Measurements from ENCODE around the gene MYO18B.
"Not testable (repeated sequence)": the region's sequence is repeated elsewhere in the genome, so short reads cannot be mapped to it uniquely, and the experiment has no call there.

Gene MYO18B

GRCh38 chr22:25979968-25980367, 238.0 kb downstream of the MYO18B start:
- Histone ChIP-seq H3K36me3 (ENCODE audit: control insufficient read depth in 5 of 5, insufficient read depth in 5 of 5, low read length in 5 of 5) (no peaks in the 10 kb centered on the region), H3K9me3 (ENCODE audit: control insufficient read depth in 5 of 5, low read length in 5 of 5) (peaks cover 0 to 9% (median 4%) of the 10 kb centered on the region in 5 donors), H3K27ac (ENCODE audit: low read depth, low read length) (no peak overlapping the region), H3K4me3 (ENCODE audit: low read depth in 1 of 5, low read length in 5 of 5) (no peak overlapping the region), H3K27me3 (ENCODE audit: control insufficient read depth in 5 of 5, insufficient read depth in 4 of 5, low read length in 5 of 5) (peaks cover 0 to 5% (median 2%) of the 10 kb centered on the region in 5 donors), H3K4me1 (ENCODE audit: control insufficient read depth in 5 of 5, insufficient read depth in 5 of 5, low read length in 5 of 5) (no peaks in the 10 kb centered on the region), H3K9ac (ENCODE audit: low read length in 5 of 5) (no peak overlapping the region)

- not testable (repeated sequence) for H3K27ac ChIP-seq (ENCODE audit: low read depth, low read length); H3K36me3 ChIP-seq (ENCODE audit: control insufficient read depth in 5 of 5, insufficient read depth in 5 of 5, low read length in 5 of 5); H3K9me3 ChIP-seq (ENCODE audit: control insufficient read depth in 5 of 5, low read length in 5 of 5); H3K4me1 ChIP-seq (ENCODE audit: control insufficient read depth in 5 of 5, insufficient read depth in 5 of 5, low read length in 5 of 5); H3K4me3 ChIP-seq (ENCODE audit: low read depth in 1 of 5, low read length in 5 of 5); H3K9ac ChIP-seq (ENCODE audit: low read length in 5 of 5)
- H3K27me3 ChIP-seq (ENCODE audit: control insufficient read depth in 5 of 5, insufficient read depth in 4 of 5, low read length in 5 of 5) = peaks cover 0 to 13% (median 0%) of the 10 kb centered on the region in 5 donors
These were observed 242.9 kb downstream of the MYO18B start for GRCh38 chr22:25984911-25985310.

GRCh38 chr22:25987948-25988347, 246.0 kb downstream of the MYO18B start:
- H3K27me3 ChIP-seq (ENCODE audit: control insufficient read depth in 5 of 5, insufficient read depth in 4 of 5, low read length in 5 of 5) = peaks cover 0 to 8% (median 0%) of the 10 kb centered on the region in 5 donors
- H3K4me1 ChIP-seq (ENCODE audit: control insufficient read depth in 5 of 5, insufficient read depth in 5 of 5, low read length in 5 of 5) = no peaks in the 10 kb centered on the region
- H3K9ac ChIP-seq (ENCODE audit: low read length in 5 of 5) = no peak overlapping the region
- H3K9me3 ChIP-seq (ENCODE audit: control insufficient read depth in 5 of 5, low read length in 5 of 5) = peaks cover 0 to under 1% (median 0%) of the 10 kb centered on the region in 5 donors
- no peak overlapping the region for H3K27ac ChIP-seq (ENCODE audit: low read depth, low read length)
- no peak overlapping the region for H3K4me3 ChIP-seq (ENCODE audit: low read depth in 1 of 5, low read length in 5 of 5)
- no peaks in the 10 kb centered on the region for H3K36me3 ChIP-seq (ENCODE audit: control insufficient read depth in 5 of 5, insufficient read depth in 5 of 5, low read length in 5 of 5)

- peaks cover 0 to 8% (median 3%) of the 10 kb centered on the region in 5 donors for H3K27me3 ChIP-seq (ENCODE audit: control insufficient read depth in 5 of 5, insufficient read depth in 4 of 5, low read length in 5 of 5)
- no peak overlapping the region for H3K27ac ChIP-seq (ENCODE audit: low read depth, low read length)
- no peaks in the 10 kb centered on the region for H3K36me3 ChIP-seq (ENCODE audit: control insufficient read depth in 5 of 5, insufficient read depth in 5 of 5, low read length in 5 of 5)
- no peak overlapping the region for H3K4me3 ChIP-seq (ENCODE audit: low read depth in 1 of 5, low read length in 5 of 5)
- no peak overlapping the region for H3K9ac ChIP-seq (ENCODE audit: low read length in 5 of 5)
- no peaks in the 10 kb centered on the region for H3K4me1 ChIP-seq (ENCODE audit: control insufficient read depth in 5 of 5, insufficient read depth in 5 of 5, low read length in 5 of 5)
- H3K9me3 ChIP-seq (ENCODE audit: control insufficient read depth in 5 of 5, low read length in 5 of 5) = no peaks in the 10 kb centered on the region
These were observed 249.0 kb downstream of the MYO18B start for GRCh38 chr22:25990940-25991339.

- H3K4me1 ChIP-seq (ENCODE audit: control insufficient read depth in 5 of 5, insufficient read depth in 5 of 5, low read length in 5 of 5) = no peaks in the 10 kb centered on the region
- H3K27me3 ChIP-seq (ENCODE audit: control insufficient read depth in 5 of 5, insufficient read depth in 4 of 5, low read length in 5 of 5) = peaks cover 0 to 8% (median 3%) of the 10 kb centered on the region in 5 donors
- H3K27ac ChIP-seq (ENCODE audit: low read depth, low read length) = no peak overlapping the region
- H3K9me3 ChIP-seq (ENCODE audit: control insufficient read depth in 5 of 5, low read length in 5 of 5) = no peaks in the 10 kb centered on the region
- H3K36me3 ChIP-seq (ENCODE audit: control insufficient read depth in 5 of 5, insufficient read depth in 5 of 5, low read length in 5 of 5) = no peaks in the 10 kb centered on the region
- H3K9ac ChIP-seq (ENCODE audit: low read length in 5 of 5) = no peak overlapping the region
- no peak overlapping the region for H3K4me3 ChIP-seq (ENCODE audit: low read depth in 1 of 5, low read length in 5 of 5)
These were observed 250.3 kb downstream of the MYO18B start for GRCh38 chr22:25992331-25992730.

GRCh38 chr22:25996669-25997068, 254.7 kb downstream of the MYO18B start:
- no peaks in the 10 kb centered on the region for H3K9me3 ChIP-seq (ENCODE audit: control insufficient read depth in 5 of 5, low read length in 5 of 5)
- H3K4me3 ChIP-seq (ENCODE audit: low read depth in 1 of 5, low read length in 5 of 5) = no peak overlapping the region
- H3K27ac ChIP-seq (ENCODE audit: low read depth, low read length) = no peak overlapping the region
- H3K27me3 ChIP-seq (ENCODE audit: control insufficient read depth in 5 of 5, insufficient read depth in 4 of 5, low read length in 5 of 5) = peaks cover 0 to 6% (median 0%) of the 10 kb centered on the region in 5 donors
- H3K36me3 ChIP-seq (ENCODE audit: control insufficient read depth in 5 of 5, insufficient read depth in 5 of 5, low read length in 5 of 5) = no peaks in the 10 kb centered on the region
- H3K4me1 ChIP-seq (ENCODE audit: control insufficient read depth in 5 of 5, insufficient read depth in 5 of 5, low read length in 5 of 5) = no peaks in the 10 kb centered on the region
- H3K9ac ChIP-seq (ENCODE audit: low read length in 5 of 5) = no peak overlapping the region

- Histone ChIP-seq H3K36me3 (ENCODE audit: control insufficient read depth in 5 of 5, insufficient read depth in 5 of 5, low read length in 5 of 5) (no peaks in the 10 kb centered on the region), H3K27ac (ENCODE audit: low read depth, low read length) (no peak overlapping the region), H3K9ac (ENCODE audit: low read length in 5 of 5) (no peak overlapping the region), H3K9me3 (ENCODE audit: control insufficient read depth in 5 of 5, low read length in 5 of 5) (peaks cover 0 to 2% (median 0%) of the 10 kb centered on the region in 5 donors), H3K27me3 (ENCODE audit: control insufficient read depth in 5 of 5, insufficient read depth in 4 of 5, low read length in 5 of 5) (peaks cover 0 to 6% (median 0%) of the 10 kb centered on the region in 5 donors), H3K4me3 (ENCODE audit: low read depth in 1 of 5, low read length in 5 of 5) (no peak overlapping the region), H3K4me1 (ENCODE audit: control insufficient read depth in 5 of 5, insufficient read depth in 5 of 5, low read length in 5 of 5) (no peaks in the 10 kb centered on the region)
These were observed 256.1 kb downstream of the MYO18B start for GRCh38 chr22:25997886-25998775.

- Histone ChIP-seq H3K36me3 (ENCODE audit: control insufficient read depth in 5 of 5, insufficient read depth in 5 of 5, low read length in 5 of 5) (no peaks in the 10 kb centered on the region), H3K9me3 (ENCODE audit: control insufficient read depth in 5 of 5, low read length in 5 of 5) (peaks cover 0 to 12% (median 7%) of the 10 kb centered on the region in 5 donors), H3K4me3 (ENCODE audit: low read depth in 1 of 5, low read length in 5 of 5) (no peak overlapping the region), H3K27ac (ENCODE audit: low read depth, low read length) (no peak overlapping the region), H3K4me1 (ENCODE audit: control insufficient read depth in 5 of 5, insufficient read depth in 5 of 5, low read length in 5 of 5) (no peaks in the 10 kb centered on the region), H3K27me3 (ENCODE audit: control insufficient read depth in 5 of 5, insufficient read depth in 4 of 5, low read length in 5 of 5) (peaks cover 0 to 3% (median 2%) of the 10 kb centered on the region in 5 donors), H3K9ac (ENCODE audit: low read length in 5 of 5) (no peak overlapping the region)
These were observed 260.5 kb downstream of the MYO18B start for GRCh38 chr22:26002456-26002855.

- Histone ChIP-seq H3K27ac (ENCODE audit: low read depth, low read length) (no peak overlapping the region), H3K27me3 (ENCODE audit: control insufficient read depth in 5 of 5, insufficient read depth in 4 of 5, low read length in 5 of 5) (peaks cover 0 to 9% (median 6%) of the 10 kb centered on the region in 5 donors), H3K4me1 (ENCODE audit: control insufficient read depth in 5 of 5, insufficient read depth in 5 of 5, low read length in 5 of 5) (no peaks in the 10 kb centered on the region), H3K9me3 (ENCODE audit: control insufficient read depth in 5 of 5, low read length in 5 of 5) (peaks cover 0 to 12% (median 7%) of the 10 kb centered on the region in 5 donors), H3K9ac (ENCODE audit: low read length in 5 of 5) (no peak overlapping the region), H3K4me3 (ENCODE audit: low read depth in 1 of 5, low read length in 5 of 5) (no peak overlapping the region), H3K36me3 (ENCODE audit: control insufficient read depth in 5 of 5, insufficient read depth in 5 of 5, low read length in 5 of 5) (no peaks in the 10 kb centered on the region)
These were observed 262.5 kb downstream of the MYO18B start for GRCh38 chr22:26004477-26004876.

- Histone ChIP-seq H3K4me1 (ENCODE audit: control insufficient read depth in 5 of 5, insufficient read depth in 5 of 5, low read length in 5 of 5) (no peaks in the 10 kb centered on the region), H3K27ac (ENCODE audit: low read depth, low read length) (no peak overlapping the region), H3K36me3 (ENCODE audit: control insufficient read depth in 5 of 5, insufficient read depth in 5 of 5, low read length in 5 of 5) (no peaks in the 10 kb centered on the region), H3K9me3 (ENCODE audit: control insufficient read depth in 5 of 5, low read length in 5 of 5) (peaks cover 0 to 7% (median 7%) of the 10 kb centered on the region in 5 donors), H3K4me3 (ENCODE audit: low read depth in 1 of 5, low read length in 5 of 5) (no peak overlapping the region), H3K9ac (ENCODE audit: low read length in 5 of 5) (no peak overlapping the region), H3K27me3 (ENCODE audit: control insufficient read depth in 5 of 5, insufficient read depth in 4 of 5, low read length in 5 of 5) (peaks cover 0 to 14% (median 6%) of the 10 kb centered on the region in 5 donors)
These were observed 266.6 kb downstream of the MYO18B start for GRCh38 chr22:26008587-26008986.
